Right hindlimb (tissue), 1 donor: Measurements from ENCODE around the gene LAMB2.

ENCODE experiments used
- DNase-seq: peaks from one replicate; pipeline ENCODE4 v3.0.0-alpha.2; 2018

Gene LAMB2

GRCh38 chr3:49161197-49161596 is 28.3 kb upstream of the LAMB2 start:
- DNase-seq, result no peak

DNA sequence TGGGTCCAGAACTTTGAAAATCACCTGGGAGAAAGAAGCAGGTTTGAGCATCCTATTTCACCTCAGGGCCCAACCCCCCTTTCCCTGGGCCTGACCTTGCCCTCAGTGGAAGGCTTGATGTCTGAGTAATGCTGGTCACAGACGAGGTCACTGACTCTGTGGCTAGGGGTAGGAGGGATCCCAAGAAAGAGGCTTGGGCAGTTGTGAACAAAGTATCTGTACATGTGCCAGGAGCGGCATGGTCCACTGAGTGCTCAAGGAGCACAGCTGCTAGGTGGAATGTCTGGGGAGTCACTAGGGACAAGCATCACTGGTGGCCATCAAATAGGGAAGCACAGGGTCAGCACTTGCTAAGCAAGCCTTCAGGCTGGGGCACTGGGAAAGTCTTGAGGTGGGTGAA is 25.9 kb upstream of the LAMB2 start:
- DNase-seq, result no peak

- DNase-seq, result no peak
Measured at GRCh38 chr3:49158103-49158709, 25.4 kb upstream of the LAMB2 start.

DNA sequence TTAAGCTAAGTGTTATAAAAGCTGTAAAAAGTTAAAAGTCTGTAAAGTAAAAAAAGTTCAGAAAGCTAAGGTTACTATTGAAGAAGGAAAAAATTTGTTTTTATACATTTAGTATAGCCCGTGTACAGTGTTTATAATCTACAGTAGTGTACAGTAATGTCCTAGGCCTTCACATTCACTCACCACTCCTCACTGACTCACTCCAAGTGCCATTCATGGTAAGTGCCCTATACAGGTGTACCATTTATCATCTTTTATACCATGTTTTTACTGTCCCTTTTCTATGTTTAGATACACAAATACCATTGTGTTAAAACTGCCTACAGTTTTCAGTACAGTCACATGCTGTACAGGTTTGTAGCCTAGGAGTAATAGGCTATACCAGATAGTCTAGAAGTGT is 24.4 kb upstream of the LAMB2 start:
- no peak for DNase-seq

DNA sequence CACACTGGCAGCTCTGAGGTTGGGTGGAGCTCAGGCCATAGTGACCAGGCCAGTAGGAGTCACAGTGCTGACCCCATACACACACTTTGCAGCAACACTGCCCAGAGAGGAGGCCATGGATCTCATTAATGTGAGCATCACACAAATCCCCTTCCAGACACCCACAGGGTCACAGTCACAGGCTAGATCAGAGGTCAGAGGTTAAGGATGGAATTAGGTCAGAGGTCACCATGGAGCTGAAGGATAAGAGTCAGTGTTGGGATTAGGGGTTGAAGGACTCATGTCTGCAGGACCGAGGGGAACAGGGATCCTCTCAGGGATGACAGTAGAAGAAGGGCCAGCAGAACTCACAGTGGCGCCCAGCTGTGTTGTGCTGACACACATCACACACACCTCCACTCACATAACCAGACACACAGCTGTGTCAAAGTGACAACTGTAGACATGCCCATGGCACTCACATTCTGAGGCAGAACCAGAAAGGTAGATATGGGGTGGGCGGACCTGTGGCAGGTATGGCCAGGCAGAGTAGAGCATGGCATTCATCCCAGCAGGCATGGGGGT is 20.6 kb upstream of the LAMB2 start:
- DNase-seq, result no peak

GRCh38 chr3:49151610-49152009 is 18.8 kb upstream of the LAMB2 start:
- DNase-seq, result no peak

- DNase-seq, result no peak
Measured at GRCh38 chr3:49148159-49148558, 15.3 kb upstream of the LAMB2 start.

- no peak for DNase-seq
Measured at GRCh38 chr3:49140080-49140479, 7.2 kb upstream of the LAMB2 start.

GRCh38 chr3:49135499-49135898 is 2.6 kb upstream of the LAMB2 start:
- DNase-seq, result no peak

DNA sequence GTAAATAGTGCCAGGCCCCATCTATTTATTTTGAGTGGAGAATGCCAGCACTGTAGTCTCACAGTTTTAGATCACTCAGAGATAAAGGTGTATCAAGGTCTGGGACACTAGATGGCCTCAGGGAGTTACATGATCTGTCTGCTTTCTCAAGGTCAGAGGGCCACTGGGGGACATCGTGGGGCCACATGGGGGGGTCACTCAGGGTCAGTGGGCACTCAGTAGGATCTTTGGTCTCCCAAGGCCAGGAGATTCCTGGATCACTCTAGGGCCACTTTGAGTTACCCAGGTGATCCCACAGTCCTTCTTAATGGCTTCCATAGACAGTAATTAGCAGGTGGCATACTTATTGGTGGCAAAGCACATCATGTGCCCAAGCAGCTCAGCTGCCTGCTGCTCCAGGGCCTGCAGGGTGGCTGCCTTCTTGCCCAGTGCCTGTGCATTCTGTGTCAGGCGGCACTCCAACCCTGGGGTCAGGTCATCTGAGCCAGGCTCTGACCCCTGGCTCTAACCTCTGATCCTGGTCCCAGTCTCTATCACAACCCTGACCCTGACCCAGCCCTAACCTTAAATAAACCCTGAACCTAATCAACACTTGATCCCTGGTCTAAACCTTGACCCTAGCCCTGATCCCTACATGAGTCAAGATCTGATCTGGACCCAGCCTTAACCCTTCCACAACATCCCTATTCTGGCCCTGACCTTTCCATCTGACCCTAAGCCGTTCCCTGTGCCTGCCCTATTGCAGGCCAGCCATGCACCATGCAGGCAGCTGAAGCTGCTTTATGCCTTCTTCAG is 1.8 kb upstream of the LAMB2 start:
- no peak for DNase-seq

DNA sequence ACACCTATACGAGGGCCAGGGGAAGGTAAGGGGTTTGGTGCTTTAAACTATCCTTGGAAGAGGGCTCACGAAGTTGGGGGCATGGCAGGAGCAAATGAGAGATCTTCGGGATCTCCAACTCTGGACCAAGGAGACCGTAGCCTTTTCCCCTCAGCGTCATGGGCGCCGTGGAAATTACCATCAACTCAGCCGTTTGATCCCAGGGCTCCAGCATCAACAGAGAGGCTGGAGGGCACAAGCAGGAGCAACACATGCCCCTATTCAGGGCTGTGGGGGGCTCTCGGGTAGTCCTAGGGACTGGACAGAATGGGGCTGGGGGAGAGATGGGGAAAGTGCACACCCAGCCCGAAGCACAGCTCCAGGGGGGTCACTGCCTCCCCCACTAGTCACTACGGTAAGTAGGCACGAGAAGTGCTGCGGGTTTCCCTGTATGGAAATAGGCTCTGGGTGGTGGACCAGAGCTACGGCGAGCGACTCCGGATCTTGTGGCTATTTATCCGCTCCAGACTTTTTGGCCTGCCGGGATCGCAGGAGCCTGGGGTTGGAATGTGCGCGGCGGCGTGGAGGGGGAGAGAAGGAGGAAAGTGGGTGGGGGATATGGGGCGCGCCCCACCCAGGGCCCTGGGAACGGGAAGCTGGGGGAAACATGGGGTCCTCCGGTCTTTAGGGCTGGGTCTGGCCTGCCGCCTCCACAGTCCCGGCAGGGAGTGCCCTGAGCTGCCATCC is 539 bp upstream of the LAMB2 start:
- DNase-seq, result peak; percentile 93

DNA sequence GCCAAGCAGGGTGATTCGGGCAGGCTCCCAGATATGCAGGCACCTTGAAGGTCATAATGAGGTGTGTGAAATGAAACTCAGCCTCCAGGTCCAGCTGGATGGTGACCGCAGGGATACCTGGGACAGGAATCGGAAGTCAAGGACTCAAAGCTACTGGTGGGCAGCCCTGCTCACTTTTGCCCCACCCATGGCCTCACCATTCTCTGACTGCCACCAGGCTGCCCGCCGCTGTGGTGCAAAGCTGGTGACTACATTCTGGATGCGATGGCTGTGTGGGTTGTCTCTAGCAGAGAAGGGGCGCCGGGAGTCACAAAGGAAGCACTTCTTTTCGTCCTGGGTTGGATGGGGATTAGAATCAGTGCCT is 795 bp downstream of the LAMB2 start:
- DNase-seq, result no peak

DNA sequence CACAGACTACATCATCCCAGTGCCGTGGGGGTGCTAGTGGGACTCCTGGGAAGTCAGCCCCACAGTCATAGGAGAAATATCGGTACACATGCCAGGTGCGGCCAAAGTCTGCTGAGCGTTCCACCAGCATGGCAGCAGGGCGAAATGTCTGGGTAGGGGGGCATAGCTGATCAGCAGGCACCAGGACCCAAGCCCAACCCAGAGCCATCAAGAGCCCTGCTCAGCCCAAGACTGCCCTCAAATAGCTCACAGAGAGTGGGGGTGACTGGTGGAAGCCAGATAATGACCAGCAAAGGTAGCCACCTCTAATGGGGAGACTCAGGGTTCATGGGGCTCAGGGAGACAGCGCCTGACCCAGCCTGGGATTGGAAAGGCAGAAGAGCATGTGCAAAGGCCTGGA is 1.3 kb downstream of the LAMB2 start:
- DNase-seq, result no peak

DNA sequence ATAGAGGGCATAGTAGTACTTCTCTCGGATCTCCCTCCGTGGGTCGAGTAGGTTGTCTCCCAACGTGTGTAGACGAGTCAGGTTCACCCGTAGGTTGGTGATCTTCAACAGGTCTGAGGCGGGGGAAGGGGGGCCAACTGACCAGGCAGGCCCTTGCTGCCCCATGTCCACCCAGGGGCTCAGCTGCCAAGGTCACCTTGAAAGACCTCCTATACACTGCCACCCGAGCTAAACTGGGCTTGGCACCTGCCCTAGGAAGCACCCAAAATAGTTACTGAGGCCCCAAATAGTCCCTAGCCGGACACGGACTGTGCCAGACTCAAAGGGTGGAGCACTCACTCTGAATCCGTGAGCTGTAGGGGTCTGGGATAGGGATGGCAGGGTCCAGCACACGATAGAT is 1.8 kb downstream of the LAMB2 start:
- no peak for DNase-seq

GRCh38 chr3:49124991-49125670 is 7.7 kb downstream of the LAMB2 start:
- no peak for DNase-seq

DNA sequence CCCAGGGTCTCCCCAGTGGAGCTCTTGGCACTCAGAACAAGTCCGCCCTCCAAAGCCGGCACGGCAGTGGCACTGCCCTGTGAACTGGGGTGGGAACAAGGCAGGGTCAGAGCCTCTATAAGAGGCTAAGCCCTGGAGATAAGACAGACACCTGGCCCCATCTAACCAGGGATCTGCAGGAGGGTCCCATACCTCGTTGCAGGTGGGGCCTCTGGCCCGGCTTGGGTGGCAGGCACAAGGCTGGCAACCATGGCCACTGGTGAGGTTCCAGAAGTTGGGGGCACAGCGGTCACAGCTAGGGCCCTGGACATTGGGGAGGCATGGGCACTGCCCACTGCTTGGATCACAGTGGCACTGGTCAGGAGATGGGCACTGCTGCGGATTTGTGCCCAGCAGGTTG is 8.6 kb downstream of the LAMB2 start:
- DNase-seq, result no peak

DNA sequence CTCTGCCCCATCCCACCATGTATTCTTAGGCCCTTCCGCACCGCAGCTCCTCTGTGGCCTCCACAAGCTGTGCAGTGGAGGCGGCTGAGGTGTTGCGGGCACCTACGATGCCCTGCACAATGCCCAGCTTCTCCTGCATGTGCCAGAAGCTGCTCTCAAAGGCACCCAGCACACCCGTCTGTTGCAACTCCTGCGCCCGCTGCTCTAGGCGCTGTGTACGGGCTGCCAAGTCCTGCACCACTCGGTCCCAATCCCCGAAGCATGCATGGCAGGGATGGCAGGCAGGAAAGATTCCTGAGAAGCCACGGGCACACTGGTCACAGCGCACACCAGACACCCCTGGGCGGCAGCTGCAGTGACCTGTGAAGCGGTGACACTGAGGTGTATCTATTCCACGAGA is 9.2 kb downstream of the LAMB2 start:
- no peak for DNase-seq

GRCh38 chr3:49122886-49123545 is 9.8 kb downstream of the LAMB2 start:
- no peak for DNase-seq

DNA sequence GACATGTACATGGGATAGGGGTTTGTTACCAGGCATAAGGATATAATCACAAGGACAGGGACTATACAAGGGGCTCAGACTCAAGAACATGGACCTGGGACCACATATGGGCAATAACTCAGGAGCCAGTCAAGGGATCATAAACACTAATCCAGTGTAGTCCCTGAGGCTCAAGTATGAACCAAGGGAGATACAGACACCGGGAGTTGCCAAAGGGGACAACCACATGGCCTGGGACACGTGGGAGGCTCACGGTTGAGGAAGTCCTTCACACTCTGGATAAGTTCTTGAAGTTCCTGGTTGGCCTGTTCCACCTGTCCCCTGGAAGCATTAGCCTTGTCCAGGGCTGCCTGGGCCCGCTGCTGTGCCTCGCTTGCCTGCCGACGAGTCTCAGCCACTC is 10.4 kb downstream of the LAMB2 start:
- no peak for DNase-seq

GRCh38 chr3:49122022-49122421 is 10.8 kb downstream of the LAMB2 start:
- DNase-seq, result no peak

- no peak for DNase-seq
Measured at GRCh38 chr3:49121132-49121736, 11.6 kb downstream of the LAMB2 start.

GRCh38 chr3:49120438-49121131 is 12.3 kb downstream of the LAMB2 start, which contains the start of gene USP19:
Gene USP19 (minus strand): TSS chr3:49120823. CDS start chr3:49119145, 1,678 bp downstream.
- DNase-seq, result peak; percentile 95
